Loucy (cell line): Measurements from ENCODE around the gene OOSP4A.

Experiments
- CTCF ChIP-seq: fragments of 200-600 bp; sonication (generic); conservative IDR thresholded peaks from 2 replicates; pipeline ENCODE4 v1.5.1; 2014; ENCODE audit warnings: mild to moderate bottlenecking, antibody characterized with exemption, low read length
- EZH2phosphoT487 ChIP-seq: fragments of 200-600 bp; IDR thresholded peaks from 2 replicates; pipeline ENCODE4 v1.6.1; 2018; ENCODE audit warnings: antibody characterized with exemption, mild to moderate bottlenecking, moderate library complexity, borderline replicate concordance

GRCh38 chr11:59983212-59983611 is 19.4 kb downstream of the OOSP4A start:
- no peak for TF ChIP-seq CTCF
- no peak for TF ChIP-seq EZH2phosphoT487
